Uterus (tissue), 4 donors: ENCODE results near the gene ADCY3. TPM values are rescaled to one million over a fixed set of nuclear protein-coding genes. Genes with fewer than 3 reads are reported as not detected.
"Not testable (repeated sequence)": the region's sequence is repeated elsewhere in the genome, so short reads cannot be mapped to it uniquely, and the experiment has no call there.

Source experiments
- DNase-seq, 2 donors: peaks; one replicate each; pipeline ENCODE4 v3.0.0-alpha.2; 2019 to 2020
- H3K27ac ChIP-seq, 2 donors: fragments of 200-600 bp; sonication (generic); 1 replicate in 1 of 2; 2 replicates in 1 of 2; pipeline ENCODE4 v1.5.1; 2016 to 2018
- H3K27me3 ChIP-seq, 2 donors: fragments of 200-600 bp; sonication (generic); one replicate each; pipeline ENCODE4 v1.5.1; 2018 to 2019; ENCODE audit warnings: control low read depth in 1 of 2
- H3K36me3 ChIP-seq, 2 donors: fragments of 200-600 bp; sonication (generic); one replicate each; pipeline ENCODE4 v1.5.1; 2019; ENCODE audit warnings: control low read depth in 1 of 2
- H3K4me1 ChIP-seq, 2 donors: fragments of 200-600 bp; sonication (generic); one replicate each; pipeline ENCODE4 v1.5.1; 2018 to 2019; ENCODE audit warnings: control low read depth in 1 of 2
- H3K4me3 ChIP-seq, 2 donors: fragments of 200-600 bp; sonication (generic); 1 replicate in 1 of 2; 2 replicates in 1 of 2; pipeline ENCODE4 v1.5.1; 2018 to 2019; ENCODE audit warnings: mild to moderate bottlenecking in 1 of 2
- H3K9me3 ChIP-seq, 2 donors: fragments of 200-600 bp; sonication (generic); one replicate each; pipeline ENCODE4 v1.5.1; 2019; ENCODE audit warnings: control low read depth in 1 of 2
- CTCF ChIP-seq, 4 experiments: fragments of 200-600 bp in 2 of 4; fragments of 450-650 bp in 2 of 4; sonication (generic) in 2 of 4; IDR thresholded peaks; one replicate each; pipeline ENCODE4 v1.5.1; 2016 to 2019; ENCODE audit warnings: antibody characterized with exemption in 4 of 4, mild to moderate bottlenecking in 2 of 4, moderate library complexity in 1 of 4
- POLR2A ChIP-seq, 2 donors: fragments of 450-650 bp; IDR thresholded peaks; one replicate each; pipeline ENCODE4 v1.6.1; 2016; ENCODE audit warnings: antibody characterized with exemption in 2 of 2, mild to moderate bottlenecking in 1 of 2, moderate library complexity in 1 of 2
- intact Hi-C: fragments of 100-400 bp; cut with DNase I; formaldehyde crosslinking; loops from one replicate; pipeline ENCODE4 v1.15.1; 2023; ENCODE audit warnings: low total_unique reads
- total RNA-seq, 4 donors: library from RNA; depleted of rRNA in 3 of 4; stranded (reverse); fragments of >200 nt in 3 of 4; gene quantifications; one replicate each; pipeline versions ENCODE4 v1.1.0 to v1.2.4, GENCODE V29; 2014 to 2023
- donor health status: DM: yes; HTN: yes; CAD: no.

Gene ADCY3
- total RNA-seq, 4 donors from 2014 or later, result 37.9 to 104 (median 51.7) TPM

GRCh38 chr2:24806661-24807036, 113.4 kb downstream of the ADCY3 start:
- Histone ChIP-seq H3K27me3 (no peaks in the 10 kb centered on the region), H3K27ac (no peak overlapping the region), H3K9me3 (no peaks in the 10 kb centered on the region), H3K36me3 (no peaks in the 10 kb centered on the region), H3K4me3 (no peak overlapping the region), H3K4me1 (no peaks in the 10 kb centered on the region)
- TF ChIP-seq CTCF (IDR thresholded peaks at IDR 0.05), result no peak
- no peak for TF ChIP-seq POLR2A (IDR thresholded peaks at IDR 0.05)
- intact Hi-C loops, result no loop called here
- DNase-seq, result no peak

GRCh38 chr2:24805811-24806660, 114.0 kb downstream of the ADCY3 start:
- DNase-seq, H3K4me3 ChIP-seq, intact Hi-C loops, H3K27ac ChIP-seq, H3K36me3 ChIP-seq, H3K9me3 ChIP-seq, H3K4me1 ChIP-seq, H3K27me3 ChIP-seq: not testable (repeated sequence)

- H3K4me3 ChIP-seq, H3K9me3 ChIP-seq, DNase-seq, H3K4me1 ChIP-seq, H3K27ac ChIP-seq, H3K36me3 ChIP-seq, intact Hi-C loops, H3K27me3 ChIP-seq: not testable (repeated sequence)
Measured at GRCh38 chr2:24800487-24800886, 119.5 kb downstream of the ADCY3 start.

- Histone ChIP-seq H3K4me3 (no peak overlapping the region), H3K9me3 (no peaks in the 10 kb centered on the region), H3K4me1 (peaks cover 0 to 6% of the 10 kb centered on the region in 2 donors), H3K27ac (no peak overlapping the region), H3K36me3 (no peaks in the 10 kb centered on the region), H3K27me3 (no peaks in the 10 kb centered on the region)
- intact Hi-C loops, result no loop called here
- DNase-seq, result no peak
- TF ChIP-seq POLR2A (IDR thresholded peaks at IDR 0.05) (no peak), CTCF (IDR thresholded peaks at IDR 0.05) (no peak)
Measured at GRCh38 chr2:24797644-24798043, 122.4 kb downstream of the ADCY3 start.

GRCh38 chr2:24793761-24794435, 126.1 kb downstream of the ADCY3 start:
- H3K27ac ChIP-seq, result peak overlapping the region; percentile 95 to 99
- intact Hi-C loops, result no loop called here

More at GRCh38 chr2:24793761-24794435, 126.1 kb downstream of the ADCY3 start:
- no peaks in the 10 kb centered on the region for H3K36me3 ChIP-seq
- no peak for DNase-seq
- H3K27me3 ChIP-seq, result no peaks in the 10 kb centered on the region
- H3K4me3 ChIP-seq, result peak overlapping the region; percentile 75 to 84
- peaks cover 0 to 6% of the 10 kb centered on the region in 2 donors for H3K4me1 ChIP-seq
- TF ChIP-seq CTCF (IDR thresholded peaks at IDR 0.05) (no peak), POLR2A (IDR thresholded peaks at IDR 0.05) (no peak)
- no peaks in the 10 kb centered on the region for H3K9me3 ChIP-seq
